ENCODE results near the gene ALMS1.

- TF ChIP-seq EP300 (IDR thresholded peaks at IDR 0.05) (no peak), CTCF (IDR thresholded peaks at IDR 0.05) (no peak), POLR2AphosphoS5 (IDR thresholded peaks at IDR 0.05) (no peak)
Measured at GRCh38 chr2:73449404-73449803, 63.8 kb downstream of the ALMS1 start.
